GM21825 (cell line): Measurements from ENCODE around the gene RETREG2.
"Not testable (repeated sequence)": the region's sequence is repeated elsewhere in the genome, so short reads cannot be mapped to it uniquely, and the experiment has no call there.

Experiments
- ATAC-seq: cut with Tn5 transposase; IDR thresholded peaks from one replicate; pipeline ENCODE4 v1.9.1; 2021; ENCODE audit warnings: mild to moderate bottlenecking, moderate library complexity; ENCODE audit not compliant: unreplicated experiment

Gene RETREG2

GRCh38 chr2:219186754-219187456 is 8.8 kb downstream of the RETREG2 start:
- ATAC-seq: no peak

DNA sequence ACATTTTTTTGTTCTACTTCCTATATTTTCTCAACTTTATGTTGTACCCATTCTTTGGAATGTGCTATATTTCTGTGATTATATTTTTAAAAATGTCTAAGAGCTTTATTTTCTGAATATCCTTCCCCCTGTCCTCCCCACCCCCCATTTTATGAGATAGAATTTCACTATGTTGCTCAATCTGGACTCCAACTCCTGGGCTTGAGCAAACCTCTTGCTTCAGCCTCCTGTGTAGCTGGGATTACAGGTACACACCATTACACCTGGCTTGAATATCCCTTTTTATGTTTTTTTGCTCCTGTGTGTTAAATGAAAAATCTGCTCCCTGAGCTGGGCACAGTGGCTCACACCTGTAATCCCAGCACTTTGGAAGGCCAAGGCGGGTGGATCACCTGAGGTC is 19.3 kb downstream of the RETREG2 start:
- no peak for ATAC-seq

- ATAC-seq: no peak
These were observed 20.9 kb downstream of the RETREG2 start for GRCh38 chr2:219198974-219199373.

- ATAC-seq: no peak
These were observed 21.6 kb downstream of the RETREG2 start for GRCh38 chr2:219199470-219200211.

DNA sequence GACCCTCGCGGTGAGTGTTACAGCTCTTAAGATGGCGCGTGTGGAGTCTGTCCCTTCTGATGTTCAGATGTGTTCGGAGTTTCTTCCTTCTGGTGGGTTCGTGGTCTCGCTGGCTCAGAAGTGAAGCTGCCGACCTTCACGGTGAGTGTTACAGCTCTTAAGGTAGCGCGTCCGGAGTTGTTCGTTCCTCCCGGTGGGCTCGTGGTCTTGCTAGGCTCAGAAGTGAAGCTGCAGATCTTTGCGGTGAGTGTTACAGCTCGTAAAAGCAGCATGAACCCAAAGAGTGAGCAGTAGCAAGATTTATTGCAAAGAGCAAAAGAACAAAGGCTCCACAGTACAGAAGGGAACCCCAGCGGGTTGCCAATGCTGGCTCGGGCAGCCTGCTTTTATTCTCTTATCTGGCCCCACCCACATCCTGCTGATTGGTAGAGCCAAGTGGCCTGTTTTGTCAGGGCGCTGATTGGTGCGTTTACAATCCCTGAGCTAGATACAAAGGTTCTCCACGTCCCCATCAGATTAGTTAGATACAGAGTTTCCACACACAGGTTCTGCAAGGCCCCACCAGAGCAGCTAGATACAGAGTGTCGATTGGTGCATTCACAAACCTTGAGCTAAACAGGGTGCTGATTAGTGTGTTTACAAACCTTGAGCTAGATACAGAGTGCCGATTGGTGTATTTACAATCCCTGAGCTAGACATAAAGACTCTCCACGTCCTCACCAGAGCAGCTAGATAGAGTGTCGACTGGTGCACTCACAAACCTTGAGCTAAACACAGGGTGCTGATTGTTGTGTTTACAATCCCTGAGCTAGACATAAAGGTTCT is 22.6 kb downstream of the RETREG2 start:
- ATAC-seq: not testable (repeated sequence)

DNA sequence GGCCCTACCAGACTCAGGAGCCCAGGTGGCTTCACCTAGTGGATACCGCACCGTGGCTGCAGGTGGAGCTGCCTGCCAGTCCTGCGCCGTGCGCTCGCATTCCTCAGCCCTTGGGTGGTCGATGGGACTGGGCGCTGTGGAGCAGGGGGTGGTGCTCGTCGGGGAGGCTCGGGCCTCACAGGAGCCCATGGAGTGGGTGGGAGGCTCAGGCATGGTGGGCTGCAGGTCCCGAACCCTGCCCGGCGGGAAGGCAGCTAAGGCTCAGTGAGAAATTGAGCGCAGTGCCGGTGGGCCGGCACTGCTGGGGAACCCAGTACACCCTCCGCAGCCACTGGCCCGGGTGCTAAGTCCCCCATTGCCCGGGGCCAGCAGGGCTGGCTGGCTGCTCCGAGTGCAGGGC is 23.3 kb downstream of the RETREG2 start:
- ATAC-seq: not testable (repeated sequence)

DNA sequence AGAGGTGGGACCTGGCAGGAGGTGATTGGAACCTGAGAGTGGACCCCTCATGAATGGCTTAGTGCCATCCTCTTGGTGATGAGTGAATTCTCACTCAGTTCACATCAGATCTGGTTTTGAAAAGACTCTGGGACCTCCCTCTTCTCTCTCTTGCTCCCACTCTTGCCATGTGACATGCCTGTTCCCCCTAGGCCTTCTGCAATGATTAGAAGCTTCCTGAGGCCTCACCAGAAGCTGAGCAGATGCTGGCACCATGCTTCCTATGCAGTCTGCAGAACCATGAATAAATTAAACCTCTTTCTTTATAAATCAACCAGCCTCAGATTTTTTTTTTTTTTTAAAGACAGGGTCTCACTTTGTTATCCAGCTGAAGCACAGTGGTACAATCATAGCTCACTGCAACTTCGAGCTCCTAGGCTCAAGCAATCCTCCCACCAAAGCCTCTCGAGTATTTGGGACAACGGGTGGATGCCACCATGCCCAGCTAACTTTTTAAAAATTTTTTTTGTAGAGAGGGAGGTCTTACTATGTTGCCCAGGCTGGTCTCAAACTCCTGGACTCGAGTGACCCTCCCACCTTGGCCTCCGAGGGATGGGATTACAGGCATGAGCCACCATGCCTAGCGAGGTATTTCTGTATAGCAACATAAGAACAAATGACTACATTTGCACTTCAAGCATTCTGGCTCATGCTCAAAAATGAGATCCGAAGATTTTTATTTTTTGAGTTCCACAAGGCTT is 26.5 kb downstream of the RETREG2 start:
- no peak for ATAC-seq

GRCh38 chr2:219205165-219205538 is 27.1 kb downstream of the RETREG2 start:
- no peak for ATAC-seq

GRCh38 chr2:219205981-219206327 is 27.9 kb downstream of the RETREG2 start:
- ATAC-seq: no peak

GRCh38 chr2:219206328-219207133 is 28.5 kb downstream of the RETREG2 start, which contains the start of gene ZFAND2B:
ZFAND2B (plus strand) TSS chr2:219206782; CDS start chr2:219206988, 206 bp downstream.
- ATAC-seq: peak; percentile 97

DNA sequence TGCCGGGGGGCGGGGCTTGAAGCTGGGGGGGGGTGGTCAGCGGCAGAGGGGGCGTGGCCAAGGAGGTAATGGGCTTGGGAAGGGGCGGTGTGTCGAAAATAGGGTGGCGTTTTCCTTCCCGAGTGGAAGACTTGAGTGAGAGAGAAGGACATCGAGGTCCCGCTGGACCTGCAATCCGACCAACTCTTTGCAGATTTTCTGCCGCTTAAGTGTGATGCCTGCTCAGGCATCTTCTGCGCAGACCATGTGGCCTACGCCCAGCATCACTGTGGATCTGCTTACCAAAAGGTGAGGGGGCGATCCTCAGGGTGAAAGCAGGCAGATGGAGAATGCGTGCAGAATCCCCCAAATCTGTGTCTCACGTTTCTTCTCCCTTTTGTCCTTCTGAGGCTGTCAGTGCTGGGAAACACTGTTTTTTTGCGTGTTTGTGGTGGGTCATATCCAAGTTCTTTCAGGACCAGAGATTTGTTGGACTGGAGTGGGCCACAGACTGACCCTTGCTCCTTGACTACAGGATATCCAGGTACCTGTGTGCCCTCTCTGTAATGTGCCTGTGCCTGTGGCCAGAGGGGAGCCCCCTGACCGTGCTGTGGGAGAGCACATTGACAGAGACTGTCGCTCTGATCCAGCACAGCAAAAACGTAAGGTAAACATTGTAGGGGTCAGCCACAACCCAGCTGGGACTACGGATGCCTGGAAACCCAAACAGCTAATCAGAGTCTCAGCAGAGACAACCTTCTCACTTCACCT is 29.2 kb downstream of the RETREG2 start:
- ATAC-seq: no peak

DNA sequence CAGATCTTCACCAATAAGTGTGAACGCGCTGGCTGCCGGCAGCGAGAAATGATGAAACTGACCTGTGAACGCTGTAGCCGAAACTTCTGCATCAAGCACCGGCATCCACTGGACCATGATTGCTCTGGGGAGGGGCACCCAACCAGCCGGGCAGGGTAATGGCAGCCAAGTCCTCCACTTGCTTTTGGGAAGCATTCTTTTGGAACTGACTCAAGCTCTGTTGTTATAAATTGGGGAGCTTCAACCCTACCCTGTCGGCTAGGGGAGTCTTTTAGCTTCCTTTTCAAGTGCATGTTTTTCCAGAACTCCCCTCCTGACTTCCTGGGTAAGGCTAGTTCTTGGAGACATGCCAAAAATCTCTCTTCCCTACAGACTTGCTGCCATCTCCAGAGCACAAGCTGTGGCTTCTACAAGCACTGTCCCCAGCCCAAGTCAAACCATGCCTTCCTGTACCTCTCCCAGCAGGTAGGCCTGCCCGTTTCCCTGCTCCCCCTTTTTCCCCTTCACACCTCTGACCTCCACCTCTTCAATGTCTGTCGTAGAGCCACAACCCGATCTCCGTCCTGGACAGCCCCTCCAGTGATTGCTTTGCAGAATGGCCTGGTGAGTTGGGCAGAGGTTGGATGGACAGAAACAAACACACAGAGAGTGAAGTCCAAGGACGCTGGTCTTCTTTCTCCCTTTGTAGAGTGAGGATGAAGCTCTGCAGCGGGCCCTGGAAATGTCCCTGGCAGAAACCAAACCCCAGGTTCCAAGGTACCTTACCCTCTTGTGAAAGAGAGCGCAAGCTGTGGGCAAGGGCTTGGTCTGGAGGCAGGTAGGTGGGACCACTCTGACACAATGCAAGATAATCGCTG is 30.0 kb downstream of the RETREG2 start:
- ATAC-seq: no peak

DNA sequence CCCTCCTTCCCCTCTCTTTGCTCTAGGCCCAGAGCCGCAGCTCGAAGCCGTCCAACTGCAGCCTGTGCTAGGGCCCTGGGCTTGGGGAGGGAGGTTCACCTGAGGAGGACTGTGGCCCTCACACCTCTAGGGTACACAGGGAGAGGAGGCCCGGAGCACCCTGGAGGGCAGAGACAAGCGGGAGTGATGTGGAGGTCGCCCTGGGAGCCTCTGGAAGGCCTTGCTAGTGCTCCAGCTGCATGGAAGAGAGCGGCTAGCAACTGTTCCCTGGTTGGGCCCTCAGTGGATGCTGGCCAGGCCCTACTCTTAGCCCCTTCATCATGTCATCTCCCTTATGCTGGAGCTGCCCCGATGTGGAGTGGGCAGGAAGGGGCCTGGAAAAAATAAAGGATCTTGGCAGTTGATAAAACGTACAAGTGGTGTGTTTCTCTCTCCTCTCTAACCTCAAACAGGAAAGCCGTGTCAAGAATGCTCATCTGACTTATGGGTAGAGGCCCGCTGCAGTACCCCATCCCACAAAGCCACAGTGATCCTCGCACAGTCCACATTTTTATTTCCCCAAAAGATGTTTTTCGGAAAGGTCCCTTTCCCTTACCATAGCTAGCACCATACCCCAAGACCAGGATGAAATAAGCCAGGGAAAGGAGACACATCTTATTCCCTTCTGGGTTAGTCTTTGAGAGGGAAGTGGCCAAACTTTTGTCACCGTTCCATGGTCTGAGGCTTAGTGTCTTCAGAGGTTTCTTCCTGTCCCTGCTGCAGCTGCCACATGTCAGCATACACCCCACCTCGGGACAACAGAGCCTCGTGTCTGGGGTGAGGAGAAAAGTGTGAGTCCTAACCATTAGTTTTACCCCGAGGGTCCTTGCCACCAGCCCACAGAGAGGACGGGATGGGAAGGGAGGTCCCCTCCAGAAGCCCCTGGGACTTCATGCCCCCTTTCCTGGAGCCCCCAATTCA is 31.4 kb downstream of the RETREG2 start:
- no peak for ATAC-seq

DNA sequence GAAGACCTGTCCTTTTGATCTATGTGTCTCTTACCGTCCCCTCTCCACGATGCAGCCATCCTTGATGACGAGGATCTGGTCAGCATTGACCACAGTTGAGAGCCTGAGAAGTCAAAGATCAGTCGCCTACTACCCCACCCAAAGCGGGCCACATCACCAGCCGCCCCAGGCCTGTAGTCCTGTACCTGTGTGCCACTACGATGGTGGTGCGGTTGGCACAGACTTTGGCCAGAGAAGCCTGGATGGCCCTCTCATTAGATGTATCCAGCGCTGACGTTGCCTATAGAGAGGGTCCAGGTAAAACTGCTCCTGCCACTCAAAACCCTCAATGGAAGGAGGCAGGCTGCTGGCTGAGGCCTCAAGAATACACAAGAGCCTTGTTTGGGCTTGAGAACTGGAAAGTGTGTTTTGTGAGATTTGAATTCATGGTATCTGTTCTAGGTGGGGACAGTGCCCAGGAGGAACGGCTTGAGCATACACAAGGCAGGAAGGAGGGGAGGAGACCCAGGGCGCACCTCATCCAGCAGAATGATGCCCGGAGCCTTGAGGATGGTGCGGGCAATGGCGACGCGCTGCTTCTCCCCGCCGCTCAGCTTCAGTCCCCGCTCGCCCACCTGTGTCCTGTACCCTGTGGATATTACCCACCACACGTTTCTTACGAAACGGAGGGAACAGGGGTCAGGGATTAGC is 32.3 kb downstream of the RETREG2 start:
- ATAC-seq: no peak

DNA sequence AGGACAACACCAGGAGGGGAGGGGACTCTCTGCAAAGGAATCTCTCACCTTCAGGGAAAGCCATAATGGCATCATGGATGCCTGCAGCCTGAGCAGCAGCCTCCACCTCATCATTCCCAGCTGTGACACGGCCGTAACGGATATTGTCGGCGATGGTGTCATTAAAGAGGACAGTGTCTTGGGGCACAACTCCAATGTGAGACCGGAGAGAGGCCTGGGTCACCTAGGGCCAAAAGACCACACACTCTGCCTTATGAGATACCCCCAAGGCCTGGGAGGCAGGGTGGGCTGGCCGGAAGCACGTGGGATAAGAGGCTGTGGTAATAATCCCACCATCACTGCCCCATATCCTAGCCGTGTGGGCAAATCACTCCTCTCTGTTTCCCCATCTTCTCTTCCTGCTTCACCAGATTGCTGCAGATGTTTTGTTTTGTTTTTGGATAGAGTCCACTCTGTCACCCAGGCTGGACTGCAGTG is 32.8 kb downstream of the RETREG2 start:
- ATAC-seq: no peak

- ATAC-seq: no peak
These were observed 34.9 kb downstream of the RETREG2 start for GRCh38 chr2:219213026-219213415.
